ENCODE results near the gene AFF3. TPM values are rescaled to one million over a fixed set of nuclear protein-coding genes. Genes with fewer than 3 reads are reported as not detected.
"Not testable (repeated sequence)": the region's sequence is repeated elsewhere in the genome, so short reads cannot be mapped to it uniquely, and the experiment has no call there.

Gene AFF3
- total RNA-seq, 2 experiments from 2014 or later: 0.09 to 0.55 TPM

DNA sequence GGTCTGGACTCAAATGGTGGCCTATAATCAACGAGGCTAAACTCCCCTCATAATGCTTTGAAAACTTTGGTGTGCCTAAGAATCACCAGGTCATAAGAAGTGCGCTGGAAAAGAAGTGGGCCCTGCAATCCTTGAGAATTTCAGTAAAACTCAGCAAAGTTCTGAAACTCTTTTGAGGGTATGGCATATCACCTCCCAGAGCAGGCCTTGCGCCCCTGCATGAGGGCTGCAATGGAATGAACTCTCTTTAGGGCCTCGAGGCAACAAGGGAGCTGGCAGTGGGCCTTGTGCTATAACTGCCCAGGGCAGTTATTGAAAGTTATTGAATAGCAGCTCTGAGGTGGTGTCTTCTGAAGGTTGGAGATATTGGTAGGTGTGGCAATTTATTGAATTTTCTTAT, 34.5 kb upstream of the AFF3 start:
- Mint-ChIP-seq H3K27me3 (no peaks in the 10 kb centered on the region), H3K36me3 (no peaks in the 10 kb centered on the region), H3K9me3 (ENCODE audit: low read depth) (no peaks in the 10 kb centered on the region), H3K4me3 (no peak overlapping the region), H3K27ac (no peak overlapping the region), H3K4me1 (no peaks in the 10 kb centered on the region)
- DNase-seq: no peak
- ATAC-seq: no peak
- CTCF ChIA-PET: no interaction called here

- Mint-ChIP-seq H3K9me3 (ENCODE audit: low read depth) (no peaks in the 10 kb centered on the region), H3K27ac (no peak overlapping the region)
Observed at GRCh38 chr2:100174026-100174431, 31.6 kb upstream of the AFF3 start.

GRCh38 chr2:100166701-100167100, 24.3 kb upstream of the AFF3 start:
- CTCF ChIA-PET: no interaction called here
- no peak for ATAC-seq

More at GRCh38 chr2:100174026-100174431, 31.6 kb upstream of the AFF3 start:
- Mint-ChIP-seq H3K4me1 (no peaks in the 10 kb centered on the region), H3K36me3 (no peaks in the 10 kb centered on the region), H3K27me3 (no peaks in the 10 kb centered on the region), H3K4me3 (no peak overlapping the region)
- no peak for DNase-seq
- CTCF ChIA-PET: no interaction called here
- no peak for ATAC-seq

DNA sequence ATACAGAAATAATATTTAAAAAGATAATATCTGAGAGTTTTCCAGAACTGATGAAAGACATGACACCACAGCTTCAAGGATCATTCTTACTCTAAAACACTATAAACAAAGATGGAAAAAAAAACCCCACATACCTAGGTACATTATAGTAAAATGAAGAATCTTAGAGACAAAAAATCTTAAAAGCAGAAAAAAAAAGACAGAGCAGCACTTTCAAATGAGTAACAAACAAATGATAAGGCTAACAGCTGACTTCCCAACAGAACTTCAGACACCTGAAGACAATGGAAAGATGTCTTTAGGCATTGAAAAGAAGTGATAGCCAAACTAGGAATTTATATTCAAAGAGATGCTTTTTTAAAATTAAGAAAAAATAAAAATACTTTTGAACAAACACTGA, 21.2 kb upstream of the AFF3 start:
- Mint-ChIP-seq H3K27ac (no peak overlapping the region), H3K9me3 (ENCODE audit: low read depth) (peaks cover 2% of the 10 kb centered on the region), H3K27me3 (peaks cover 4% of the 10 kb centered on the region), H3K4me1 (no peaks in the 10 kb centered on the region), H3K4me3 (no peak overlapping the region), H3K36me3 (no peaks in the 10 kb centered on the region)
- ATAC-seq: no peak
- no peak for DNase-seq
- CTCF ChIA-PET: no interaction called here

More at GRCh38 chr2:100166701-100167100, 24.3 kb upstream of the AFF3 start:
- H3K27ac Mint-ChIP-seq: no peak overlapping the region
- peaks cover 4% of the 10 kb centered on the region for H3K27me3 Mint-ChIP-seq
- H3K36me3 Mint-ChIP-seq: no peaks in the 10 kb centered on the region
- H3K4me1 Mint-ChIP-seq: no peaks in the 10 kb centered on the region
- H3K9me3 Mint-ChIP-seq (ENCODE audit: low read depth): peaks cover 2% of the 10 kb centered on the region
- no peak overlapping the region for H3K4me3 Mint-ChIP-seq
- DNase-seq: no peak

DNA sequence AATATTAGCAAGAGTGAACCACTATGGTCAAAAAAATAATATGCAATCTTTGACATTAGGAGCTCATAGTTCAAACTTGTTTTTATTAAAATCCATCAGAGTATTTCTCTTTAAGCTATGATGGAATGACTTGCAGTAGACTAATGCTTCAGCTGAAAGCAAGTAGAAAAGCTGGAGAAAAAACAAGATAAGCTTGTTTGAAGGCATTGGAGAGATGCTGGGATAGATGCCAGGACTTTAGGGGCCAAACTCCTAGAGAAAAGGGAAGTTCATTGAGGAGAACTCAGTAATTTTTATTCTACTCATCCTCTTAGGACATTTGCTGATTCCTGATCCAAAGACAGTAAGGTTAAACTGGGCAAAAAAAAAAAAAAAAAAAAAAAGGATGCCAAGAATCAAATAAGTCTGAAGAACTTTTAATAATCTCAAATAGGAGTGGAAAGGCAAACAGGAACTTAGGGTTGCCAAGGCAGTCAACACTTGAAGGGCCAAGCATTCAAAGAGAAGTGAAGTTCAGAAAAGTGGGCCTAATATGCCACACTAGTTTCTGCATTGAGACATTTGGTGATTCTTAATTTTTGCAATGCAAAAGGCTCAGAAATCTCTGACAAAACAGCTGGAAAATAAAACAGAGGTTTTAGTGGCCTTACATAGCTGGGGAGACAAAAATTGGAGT, 19.7 kb upstream of the AFF3 start:
- ATAC-seq: no peak
- Mint-ChIP-seq H3K36me3 (no peaks in the 10 kb centered on the region), H3K27ac (no peak overlapping the region), H3K4me3 (no peak overlapping the region), H3K27me3 (peaks cover 2% of the 10 kb centered on the region), H3K4me1 (no peaks in the 10 kb centered on the region), H3K9me3 (ENCODE audit: low read depth) (peaks cover 4% of the 10 kb centered on the region)
- CTCF ChIA-PET: no interaction called here
- no peak for DNase-seq

DNA sequence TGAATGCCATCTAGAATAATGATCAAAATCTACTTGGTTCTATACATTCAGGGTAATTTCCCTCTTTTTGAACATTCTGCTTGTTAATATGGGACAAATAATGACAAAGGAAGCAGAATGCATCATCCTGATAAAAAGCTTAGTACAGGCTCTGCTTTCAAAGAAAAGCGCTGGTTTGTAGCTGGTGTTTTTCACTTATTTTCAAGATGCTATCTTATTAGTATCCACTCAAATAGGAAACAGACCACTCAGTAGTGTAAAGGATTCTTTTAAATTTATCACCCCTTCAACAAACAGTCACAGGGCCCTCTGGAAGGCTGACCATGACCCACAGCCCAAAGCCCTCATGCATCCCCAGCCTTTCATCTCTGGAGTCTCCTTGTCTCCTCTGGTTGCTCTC, 18.0 kb upstream of the AFF3 start:
- Mint-ChIP-seq H3K27me3 (peaks cover 4% of the 10 kb centered on the region), H3K4me3 (no peak overlapping the region), H3K4me1 (no peaks in the 10 kb centered on the region), H3K9me3 (ENCODE audit: low read depth) (peaks cover 4% of the 10 kb centered on the region), H3K27ac (no peak overlapping the region), H3K36me3 (no peaks in the 10 kb centered on the region)
- CTCF ChIA-PET: no interaction called here
- DNase-seq: no peak
- no peak for ATAC-seq

DNA sequence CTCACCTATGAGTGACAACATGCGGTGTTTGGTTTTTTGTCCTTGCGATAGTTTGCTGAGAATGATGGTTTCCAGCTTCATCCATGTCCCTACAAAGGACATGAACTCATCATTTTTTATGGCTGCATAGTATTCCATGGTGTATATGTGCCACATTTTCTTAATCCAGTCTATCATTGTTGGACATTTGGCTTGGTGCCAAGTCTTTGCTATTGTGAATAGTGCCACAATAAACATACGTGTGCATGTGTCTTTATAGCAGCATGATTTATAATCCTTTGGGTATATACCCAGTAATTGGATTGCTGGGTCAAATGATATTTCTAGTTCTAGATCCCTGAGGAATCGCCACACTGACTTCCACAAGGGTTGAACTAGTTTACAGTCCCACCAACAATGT, 9.4 kb upstream of the AFF3 start:
- H3K4me3 Mint-ChIP-seq; ATAC-seq; DNase-seq; H3K4me1 Mint-ChIP-seq; H3K27ac Mint-ChIP-seq; CTCF ChIA-PET; H3K36me3 Mint-ChIP-seq; H3K9me3 Mint-ChIP-seq (ENCODE audit: low read depth): not testable (repeated sequence)
- peaks cover 11% of the 10 kb centered on the region for H3K27me3 Mint-ChIP-seq

- Mint-ChIP-seq H3K27ac (no peak overlapping the region), H3K4me1 (no peaks in the 10 kb centered on the region), H3K4me3 (no peak overlapping the region), H3K36me3 (no peaks in the 10 kb centered on the region), H3K27me3 (peaks cover 11% of the 10 kb centered on the region), H3K9me3 (ENCODE audit: low read depth) (peaks cover 2% of the 10 kb centered on the region)
- CTCF ChIA-PET: no interaction called here
- ATAC-seq: no peak
- DNase-seq: no peak
Observed at GRCh38 chr2:100151310-100151709, 8.9 kb upstream of the AFF3 start.

DNA sequence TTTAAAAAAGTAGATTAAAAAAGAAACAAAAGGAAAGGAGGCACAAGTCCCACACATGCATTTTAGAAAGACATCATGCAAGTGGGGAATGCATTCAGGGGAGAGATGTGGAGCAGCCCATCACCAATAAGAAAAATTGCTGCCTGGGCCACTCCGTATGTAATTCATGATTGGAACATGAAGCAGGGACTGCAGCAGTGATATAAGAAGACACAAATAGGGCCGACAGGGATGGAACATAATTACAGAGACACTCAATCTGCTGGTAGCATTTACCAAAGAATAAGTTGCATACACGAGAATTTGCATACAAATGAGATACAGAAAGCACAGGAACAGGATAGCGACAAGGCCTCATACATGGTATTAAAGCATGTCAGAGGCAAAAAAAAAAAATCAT, 6.5 kb upstream of the AFF3 start:
- DNase-seq (no peak), ATAC-seq (no peak)
- CTCF ChIA-PET: no interaction called here
- no peaks in the 10 kb centered on the region for H3K4me1 Mint-ChIP-seq
- no peaks in the 10 kb centered on the region for H3K36me3 Mint-ChIP-seq
- H3K4me3 Mint-ChIP-seq: no peak overlapping the region
- peaks cover 7% of the 10 kb centered on the region for H3K27me3 Mint-ChIP-seq
- peaks cover 2% of the 10 kb centered on the region for H3K9me3 Mint-ChIP-seq (ENCODE audit: low read depth)
- no peak overlapping the region for H3K27ac Mint-ChIP-seq

DNA sequence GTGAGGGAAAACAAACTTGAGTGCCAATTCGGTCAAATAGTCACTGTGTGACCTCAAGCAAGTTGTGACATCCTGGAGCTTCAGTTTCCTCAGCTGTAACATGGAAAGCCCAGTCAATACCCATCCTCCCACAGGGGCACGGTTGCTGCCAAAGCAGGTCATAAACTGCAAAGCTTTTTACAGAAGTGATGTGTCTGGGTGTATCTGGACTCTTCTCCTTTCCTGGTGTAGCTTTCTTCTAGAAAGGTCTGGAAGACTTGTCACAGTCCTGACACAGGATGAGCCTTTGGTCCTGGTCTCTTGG, 4.2 kb upstream of the AFF3 start:
- CTCF ChIA-PET: no interaction called here
- H3K27ac Mint-ChIP-seq: no peak overlapping the region
- no peaks in the 10 kb centered on the region for H3K9me3 Mint-ChIP-seq (ENCODE audit: low read depth)
- peaks cover 10% of the 10 kb centered on the region for H3K4me1 Mint-ChIP-seq
- peaks cover 21% of the 10 kb centered on the region for H3K27me3 Mint-ChIP-seq
- ATAC-seq (no peak), DNase-seq (no peak)
- no peak overlapping the region for H3K4me3 Mint-ChIP-seq
- no peaks in the 10 kb centered on the region for H3K36me3 Mint-ChIP-seq

DNA sequence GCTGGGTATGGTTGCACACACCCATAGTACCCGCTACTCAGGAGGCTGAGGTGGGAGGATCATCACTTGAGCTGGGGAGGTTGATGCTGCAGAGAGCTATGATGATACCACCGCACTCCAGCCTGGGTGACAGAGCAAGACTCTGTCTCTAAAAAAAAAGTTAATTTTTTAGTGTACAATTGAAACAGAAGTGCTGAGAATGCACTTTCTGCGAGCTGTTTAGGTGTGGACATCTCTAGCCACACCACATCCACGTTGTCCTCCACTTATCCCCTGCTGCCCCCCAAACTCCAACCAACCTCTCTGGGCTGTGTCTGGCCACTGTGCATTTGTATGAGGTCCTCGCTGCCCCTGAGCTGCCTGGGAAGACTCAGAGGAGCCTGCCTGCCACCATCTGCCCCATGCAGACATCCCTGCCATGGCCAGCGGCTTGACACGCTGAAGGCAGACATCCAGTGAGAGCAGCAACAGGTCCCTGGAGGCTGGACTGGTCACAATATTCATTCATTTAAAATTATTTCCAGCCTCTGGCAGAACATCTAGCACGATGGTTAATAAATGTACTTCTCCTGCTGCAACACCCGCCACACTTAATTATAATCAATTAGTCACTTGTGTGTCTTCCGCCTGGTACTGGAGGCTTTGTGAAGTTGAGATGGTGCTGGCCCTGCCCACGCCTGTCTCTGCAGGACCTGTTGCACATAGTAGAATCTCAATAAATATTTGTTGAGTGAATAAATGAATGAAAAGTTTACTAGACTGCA, 3.7 kb upstream of the AFF3 start:
- H3K27ac Mint-ChIP-seq: no peak overlapping the region
- CTCF ChIA-PET: no interaction called here
- H3K4me3 Mint-ChIP-seq: no peak overlapping the region
- H3K9me3 Mint-ChIP-seq (ENCODE audit: low read depth): no peaks in the 10 kb centered on the region
- H3K4me1 Mint-ChIP-seq: peaks cover 10% of the 10 kb centered on the region
- DNase-seq (no peak), ATAC-seq (no peak)
- no peaks in the 10 kb centered on the region for H3K36me3 Mint-ChIP-seq
- H3K27me3 Mint-ChIP-seq: peaks cover 23% of the 10 kb centered on the region

GRCh38 chr2:100143286-100143685, 896 bp upstream of the AFF3 start:
- no peaks in the 10 kb centered on the region for H3K36me3 Mint-ChIP-seq
- DNase-seq (no peak), ATAC-seq (no peak)
- no peaks in the 10 kb centered on the region for H3K9me3 Mint-ChIP-seq (ENCODE audit: low read depth)
- peaks cover 37% of the 10 kb centered on the region for H3K27me3 Mint-ChIP-seq
- H3K4me3 Mint-ChIP-seq: no peak overlapping the region
- no peak overlapping the region for H3K27ac Mint-ChIP-seq
- peaks cover 12% of the 10 kb centered on the region for H3K4me1 Mint-ChIP-seq
- CTCF ChIA-PET: no interaction called here

- H3K9me3 Mint-ChIP-seq (ENCODE audit: low read depth): no peaks in the 10 kb centered on the region
- ATAC-seq (no peak), DNase-seq (no peak)
- H3K4me3 Mint-ChIP-seq: peak overlapping the region; percentile 26
- peaks cover 43% of the 10 kb centered on the region for H3K27me3 Mint-ChIP-seq
- CTCF ChIA-PET: no interaction called here
- no peaks in the 10 kb centered on the region for H3K36me3 Mint-ChIP-seq
- H3K4me1 Mint-ChIP-seq: peaks cover 17% of the 10 kb centered on the region
- no peak overlapping the region for H3K27ac Mint-ChIP-seq
Observed at GRCh38 chr2:100141906-100142305, 484 bp downstream of the AFF3 start.

DNA sequence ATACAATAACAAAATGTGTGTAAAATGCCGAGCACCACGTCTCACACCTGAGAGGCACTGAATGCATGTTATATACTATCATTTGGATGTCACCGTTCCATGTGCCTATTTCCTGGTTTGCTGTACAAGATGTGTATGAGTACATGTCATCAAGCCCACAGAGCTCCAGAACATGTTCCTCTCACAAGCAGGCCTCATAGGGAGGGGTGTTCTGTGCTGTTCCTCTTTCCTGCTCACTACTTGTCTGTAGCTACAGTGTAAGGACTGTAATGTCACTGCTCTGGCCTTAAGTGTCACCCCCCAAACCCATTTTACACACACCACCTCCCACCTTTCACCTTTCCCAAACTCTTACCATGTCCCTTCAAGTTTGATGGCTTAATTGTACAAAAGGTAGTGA, 1.8 kb downstream of the AFF3 start:
- Mint-ChIP-seq H3K4me3 (no peak overlapping the region), H3K4me1 (peaks cover 17% of the 10 kb centered on the region), H3K36me3 (no peaks in the 10 kb centered on the region), H3K9me3 (ENCODE audit: low read depth) (no peaks in the 10 kb centered on the region), H3K27me3 (peaks cover 40% of the 10 kb centered on the region), H3K27ac (no peak overlapping the region)
- DNase-seq: no peak
- CTCF ChIA-PET: no interaction called here
- no peak for ATAC-seq
